GM18861 (cell line): ENCODE data around the gene FCRLA.
"Not testable (repeated sequence)": the region's sequence is repeated elsewhere in the genome, so short reads cannot be mapped to it uniquely, and the experiment has no call there.

Source experiments
- ATAC-seq: cut with Tn5 transposase; IDR thresholded peaks from one replicate; pipeline ENCODE4 v1.9.1; 2021; ENCODE audit not compliant: unreplicated experiment

FCRLA gene

DNA sequence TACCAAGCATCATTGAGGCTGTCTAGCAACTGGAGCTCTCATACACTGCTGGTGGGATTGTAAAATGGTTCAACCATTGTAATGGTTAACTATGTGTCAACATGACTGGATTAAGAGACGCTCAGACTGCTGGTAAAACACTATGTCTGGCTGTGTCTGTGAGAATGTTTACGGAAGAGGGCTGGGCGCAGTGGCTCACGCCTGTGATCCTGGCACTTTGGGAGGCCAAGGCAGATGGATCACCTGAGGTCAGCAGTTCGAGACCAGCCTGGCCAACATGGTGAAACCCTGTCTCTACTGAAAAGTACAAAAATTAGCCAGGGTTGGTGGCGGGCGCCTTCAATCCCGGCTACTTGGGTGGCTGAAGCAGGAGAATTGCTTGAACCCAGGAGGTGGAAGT, 4.8 kb upstream of the FCRLA start:
- ATAC-seq: no peak

DNA sequence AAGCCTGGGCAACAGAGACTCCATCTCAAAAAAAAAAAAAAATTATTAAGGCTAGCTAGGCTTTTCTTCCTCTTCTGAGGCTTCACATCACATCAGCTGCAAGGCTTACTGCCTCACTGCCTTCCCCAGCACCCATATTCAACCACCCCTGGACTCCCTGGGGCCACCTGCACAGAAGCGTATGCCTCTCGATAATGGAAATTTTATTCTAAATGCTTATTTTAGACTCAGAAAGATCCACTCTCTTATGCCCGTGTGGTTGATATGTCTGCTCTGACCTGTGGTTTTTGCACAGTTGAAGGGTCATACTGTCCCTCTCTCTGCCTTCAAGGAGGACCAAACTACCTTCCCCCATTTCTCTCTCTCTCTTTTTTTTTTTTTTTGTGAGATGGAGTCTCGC, 1.5 kb upstream of the FCRLA start:
- ATAC-seq: peak; percentile 47

DNA sequence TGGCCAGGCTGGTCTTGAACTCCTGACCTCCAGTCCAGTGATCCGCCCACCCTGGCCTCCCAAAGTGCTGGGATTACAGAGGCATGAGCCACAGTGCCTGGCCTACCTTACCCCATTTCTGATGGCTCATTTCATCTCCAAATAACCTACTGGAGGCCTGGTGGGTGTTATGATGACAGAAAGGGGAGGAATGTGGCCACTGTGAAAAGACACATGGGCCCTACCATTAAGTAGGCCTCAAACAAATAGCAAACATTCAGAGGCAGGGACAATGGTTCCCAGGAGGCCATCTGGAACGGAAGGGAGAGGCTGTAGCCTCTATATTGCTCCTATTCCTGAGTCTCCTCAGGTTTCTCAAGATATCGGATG, 932 bp upstream of the FCRLA start:
- no peak for ATAC-seq

DNA sequence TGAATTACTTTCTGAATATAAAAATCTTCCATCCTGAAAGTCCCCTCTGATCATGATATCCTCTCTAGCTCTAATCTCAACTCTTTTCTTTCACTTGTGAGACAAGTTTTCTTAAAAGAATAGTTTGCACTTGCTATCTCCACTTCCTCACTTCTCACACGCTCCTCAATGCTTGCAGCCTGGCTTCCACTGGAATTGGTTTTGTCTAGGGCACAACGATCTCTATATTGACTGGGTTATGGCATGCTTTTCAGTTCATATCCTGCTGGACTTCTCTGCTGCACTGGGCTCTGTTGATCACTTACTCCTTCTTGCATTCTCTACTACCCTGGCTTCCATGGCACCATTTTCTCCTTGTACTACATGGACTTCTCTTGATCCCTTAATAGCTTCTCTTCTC, 474 bp downstream of the FCRLA start:
- no peak for ATAC-seq

- ATAC-seq: no peak
Observed at GRCh38 chr1:161709373-161709772, 2.3 kb downstream of the FCRLA start.

DNA sequence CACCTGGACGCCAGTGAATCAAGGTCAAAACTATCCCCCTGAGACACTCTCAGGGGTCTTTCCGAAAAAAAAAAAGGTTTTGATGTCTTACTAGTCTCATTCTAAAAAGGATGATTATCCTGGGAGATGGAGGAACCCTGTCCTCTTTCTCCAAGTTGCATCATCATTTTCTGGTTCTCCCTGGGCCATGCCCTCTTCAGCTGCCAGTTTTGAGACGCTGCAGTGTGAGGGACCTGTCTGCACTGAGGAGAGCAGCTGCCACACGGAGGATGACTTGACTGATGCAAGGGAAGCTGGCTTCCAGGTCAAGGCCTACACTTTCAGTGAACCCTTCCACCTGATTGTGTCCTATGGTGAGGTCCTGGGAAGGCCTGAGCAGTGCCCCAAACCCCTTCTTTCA, 3.5 kb downstream of the FCRLA start:
- no peak for ATAC-seq

GRCh38 chr1:161718559-161719324, 11.7 kb downstream of the FCRLA start:
- ATAC-seq: peak; percentile 42

GRCh38 chr1:161719325-161719611, 12.2 kb downstream of the FCRLA start:
- peak; percentile 37 for ATAC-seq

DNA sequence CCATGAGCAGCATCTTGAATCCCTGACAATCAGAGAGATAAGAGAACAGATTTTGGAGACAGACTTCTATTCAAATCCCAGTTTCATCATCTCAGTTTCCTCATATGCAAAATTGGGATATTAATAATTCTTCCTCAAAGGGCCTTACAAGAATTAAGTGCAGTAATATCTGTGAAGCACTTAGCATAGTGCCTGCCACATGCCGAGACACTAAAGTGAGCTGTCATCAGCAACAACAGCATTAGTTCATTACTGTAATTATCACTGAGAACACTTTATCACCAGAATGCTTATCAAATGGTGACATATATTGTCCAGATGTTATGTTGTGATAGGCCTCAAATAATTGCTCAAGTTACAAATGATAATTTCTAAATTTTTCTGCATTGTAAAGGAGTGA, 13.4 kb downstream of the FCRLA start:
- ATAC-seq: no peak

DNA sequence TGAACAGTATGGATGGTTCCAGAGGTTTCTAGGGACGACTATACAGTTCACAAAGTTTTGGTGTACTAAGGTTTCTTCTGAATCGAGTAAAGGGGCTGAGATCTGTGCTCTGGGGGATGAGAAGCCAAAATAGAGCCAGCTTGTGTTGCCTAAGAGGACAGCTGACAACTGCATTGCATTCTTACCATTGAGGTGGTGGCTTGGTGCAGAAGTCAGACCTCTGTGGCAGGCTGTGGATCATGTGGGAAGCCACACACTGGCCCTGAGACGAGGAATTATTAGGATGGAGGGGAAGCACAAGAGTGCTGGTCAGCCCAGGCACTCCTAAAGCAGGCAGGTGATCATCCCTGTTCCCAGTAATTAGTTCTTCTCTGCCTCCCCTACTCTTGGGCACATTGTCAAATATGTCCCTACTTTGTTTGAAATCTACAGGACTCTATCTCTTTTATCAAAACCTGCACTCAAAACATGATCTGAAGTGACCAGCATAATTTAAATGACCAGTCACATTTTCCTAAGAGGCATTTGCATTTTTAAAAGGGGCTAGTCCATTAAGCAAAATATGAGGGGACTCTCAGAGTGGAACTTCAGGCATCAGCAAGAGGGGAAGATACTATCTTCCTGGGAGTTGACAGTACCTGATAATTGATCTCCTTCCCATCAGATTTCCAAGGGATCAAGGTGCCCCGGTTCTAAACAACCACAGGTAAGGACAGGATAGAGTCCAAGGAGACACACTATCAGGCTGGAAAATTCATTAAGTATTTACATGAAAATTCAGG, 14.1 kb downstream of the FCRLA start, which contains the start of gene FCRLB:
Gene FCRLB, plus strand, starts transcription at position 589 of the 782 bp plus-strand sequence. CDS start 1,129 bp downstream, outside the sequence.
- no peak for ATAC-seq

DNA sequence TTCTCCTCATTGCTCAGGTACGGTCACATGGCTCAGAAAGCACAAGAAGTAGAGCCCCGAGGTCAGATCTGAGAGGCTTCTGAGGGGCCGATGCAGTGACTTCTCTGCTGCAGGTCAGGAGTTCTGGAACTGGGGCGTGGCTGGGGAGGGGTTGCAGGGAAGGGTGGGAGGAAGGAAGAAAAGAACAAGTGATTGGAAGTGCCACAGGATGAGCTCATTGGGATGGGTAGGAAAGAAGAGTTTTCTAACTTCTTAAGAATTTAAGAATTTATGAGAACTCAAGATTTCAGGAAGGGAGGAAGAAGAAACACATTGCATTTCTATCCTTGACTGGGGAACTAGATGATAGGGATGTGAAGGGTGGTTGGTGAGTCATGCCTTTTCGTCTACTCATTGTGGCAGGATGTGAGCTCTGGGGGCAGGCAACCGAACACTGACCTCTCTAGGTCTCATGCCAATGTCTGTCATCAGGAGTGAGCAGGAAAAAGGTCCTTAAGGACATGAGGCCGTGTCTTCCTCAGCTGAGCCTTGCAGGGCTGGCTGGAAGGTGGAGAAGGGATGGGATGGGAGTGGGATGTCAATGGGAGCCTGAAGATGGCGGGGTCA, 14.8 kb downstream of the FCRLA start:
- ATAC-seq: no peak

- ATAC-seq: no peak
Observed at GRCh38 chr1:161722406-161722805, 15.4 kb downstream of the FCRLA start.

DNA sequence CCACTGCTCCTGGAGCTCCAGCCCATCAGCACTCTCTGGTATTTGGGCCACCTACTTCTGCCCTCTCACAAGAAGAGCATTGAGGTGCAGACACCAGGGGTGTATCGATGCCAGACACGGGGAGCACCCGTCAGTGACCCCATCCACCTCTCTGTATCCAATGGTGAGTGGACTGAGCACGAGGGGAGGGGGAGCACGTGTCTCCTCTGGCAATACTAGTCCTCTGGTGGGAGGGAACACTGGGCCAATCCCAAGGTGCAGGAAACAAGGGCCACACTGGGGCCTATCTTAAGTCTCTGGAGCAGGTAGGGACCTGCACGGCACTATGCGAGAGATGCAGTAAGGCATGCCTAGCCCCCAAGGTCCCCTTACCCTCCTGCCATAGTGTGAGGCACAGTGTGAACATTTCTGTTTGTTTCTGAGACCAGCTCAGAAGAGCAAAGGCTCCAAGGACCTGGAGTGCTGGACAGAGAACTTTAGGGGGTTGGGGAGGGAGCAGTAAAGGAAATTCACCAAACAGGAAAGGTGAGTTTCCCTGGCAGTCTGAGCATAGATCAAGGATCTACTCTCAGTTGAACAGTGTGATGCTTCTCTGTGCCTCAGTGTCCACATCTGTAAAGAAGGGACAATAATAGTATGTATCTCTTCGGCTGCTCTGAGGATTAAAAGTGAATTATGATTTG, 16.6 kb downstream of the FCRLA start:
- ATAC-seq: no peak

- ATAC-seq: not testable (repeated sequence)
Observed at GRCh38 chr1:161725258-161725907, 18.4 kb downstream of the FCRLA start.

DNA sequence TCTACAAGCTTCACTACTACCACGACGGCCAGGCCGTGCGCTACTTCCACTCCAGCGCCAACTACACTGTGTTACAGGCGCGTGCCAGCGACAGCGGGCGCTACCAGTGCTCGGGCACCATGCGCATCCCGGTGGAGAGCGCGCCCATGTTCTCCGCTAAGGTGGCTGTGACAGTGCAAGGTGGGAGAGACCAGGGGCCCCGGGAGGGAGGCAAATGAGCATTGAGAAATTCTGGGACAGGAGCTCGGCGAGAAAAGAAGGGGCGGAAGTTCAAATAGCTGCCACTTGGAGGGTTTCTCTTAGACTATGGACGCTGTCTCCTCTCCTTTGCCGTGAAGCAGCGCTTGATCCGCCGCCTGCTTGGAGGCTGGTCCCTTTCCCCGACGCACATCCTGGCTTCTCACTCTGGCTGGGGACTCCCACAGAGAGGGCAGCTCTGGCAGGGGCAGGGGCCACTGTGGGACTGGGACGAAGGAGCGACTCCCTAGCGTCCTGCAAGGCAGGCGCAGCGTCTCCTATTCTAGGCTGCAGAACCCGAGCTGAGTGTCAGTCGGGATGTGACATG, 19.0 kb downstream of the FCRLA start:
- ATAC-seq: no peak

DNA sequence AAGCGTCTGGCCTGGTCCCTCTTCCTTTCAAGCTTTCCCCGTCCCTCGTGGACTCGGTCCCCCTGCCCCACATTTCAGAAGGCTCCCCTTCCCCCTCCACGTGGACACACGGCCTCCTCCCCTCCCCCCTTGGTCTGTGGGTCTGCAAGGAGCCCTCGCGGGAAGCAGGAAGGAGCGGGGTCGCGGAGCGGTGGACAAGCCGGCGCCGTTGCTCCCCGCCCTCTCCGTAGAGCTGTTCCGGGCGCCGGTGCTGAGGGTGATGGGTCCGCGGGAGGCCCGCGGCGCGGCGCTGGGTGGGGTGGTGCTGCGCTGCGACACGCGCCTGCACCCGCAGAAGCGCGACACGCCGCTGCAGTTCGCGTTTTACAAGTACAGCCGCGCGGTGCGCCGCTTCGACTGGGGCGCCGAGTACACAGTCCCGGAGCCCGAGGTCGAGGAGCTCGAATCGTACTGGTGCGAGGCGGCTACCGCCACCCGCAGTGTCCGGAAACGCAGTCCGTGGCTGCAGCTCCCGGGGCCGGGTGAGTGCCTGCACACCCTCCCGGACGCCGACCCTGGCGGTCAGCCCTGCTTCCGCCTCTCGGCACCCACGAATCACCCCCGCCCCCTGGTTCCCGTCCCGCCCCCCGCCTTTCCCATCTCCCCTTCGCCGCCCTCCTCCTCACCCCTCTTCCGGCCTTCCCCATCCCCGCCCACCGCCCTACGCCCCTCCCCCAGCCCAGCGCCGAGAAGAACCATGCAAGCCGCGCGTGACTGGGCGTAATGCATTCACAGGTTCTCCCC, 19.6 kb downstream of the FCRLA start:
- ATAC-seq: peak; percentile 47

GRCh38 chr1:161727256-161727924, 20.4 kb downstream of the FCRLA start:
- peak; percentile 8 for ATAC-seq

- ATAC-seq: no peak
Observed at GRCh38 chr1:161728376-161729226, 21.6 kb downstream of the FCRLA start.
